ENCODE data around the gene TAS1R1.
A peak's percentile ranks its signal among the peaks of the same experiment; 100 is the strongest.

Gene TAS1R1

DNA sequence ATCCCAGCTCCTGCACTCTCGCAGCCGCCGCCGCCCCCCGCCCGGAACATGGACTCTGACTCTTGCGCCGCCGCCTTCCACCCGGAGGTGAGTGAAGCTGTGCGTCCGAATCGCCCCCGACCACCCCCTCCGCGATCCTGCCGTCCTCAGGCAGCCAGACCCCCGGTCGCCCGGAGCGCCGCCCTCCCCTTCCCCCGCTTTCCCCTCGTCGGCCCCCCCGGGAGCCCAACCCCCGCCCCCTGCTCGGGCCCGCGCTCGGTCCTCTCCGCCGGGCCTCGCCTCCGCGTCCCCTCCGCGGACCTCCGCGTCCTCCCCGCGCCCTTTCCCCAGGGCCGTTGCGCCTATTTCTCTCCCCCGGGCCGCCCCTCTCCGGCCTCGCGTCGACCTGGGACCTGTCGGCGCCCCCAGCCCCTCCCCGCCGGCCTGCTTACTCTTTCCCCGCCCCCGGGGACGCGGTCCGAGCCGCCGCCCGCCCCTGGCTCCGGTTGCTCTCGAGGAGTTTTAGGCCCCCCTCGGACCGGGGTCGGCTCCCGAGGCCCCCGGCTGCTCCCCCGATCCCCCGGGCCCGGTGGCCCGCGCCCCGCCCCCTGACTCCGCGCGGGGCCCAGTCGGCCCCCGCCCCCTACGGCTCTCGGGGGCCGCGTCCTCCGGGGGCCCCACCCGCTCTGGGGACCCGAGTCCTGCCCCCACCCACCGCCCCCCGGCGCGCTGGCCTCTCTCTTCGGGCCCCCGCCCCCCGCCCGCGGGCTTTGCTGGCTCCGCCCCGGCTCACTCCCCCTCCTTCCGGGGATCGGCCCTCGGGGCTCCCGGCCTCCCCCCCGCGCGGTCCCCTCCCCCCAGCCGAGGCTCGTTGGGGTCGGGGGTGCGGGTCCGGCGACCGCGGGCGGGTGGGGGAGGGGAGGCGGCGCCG lies 59.2 kb downstream of the TAS1R1 start:
- DNase-seq, result peak; percentile 73

DNA sequence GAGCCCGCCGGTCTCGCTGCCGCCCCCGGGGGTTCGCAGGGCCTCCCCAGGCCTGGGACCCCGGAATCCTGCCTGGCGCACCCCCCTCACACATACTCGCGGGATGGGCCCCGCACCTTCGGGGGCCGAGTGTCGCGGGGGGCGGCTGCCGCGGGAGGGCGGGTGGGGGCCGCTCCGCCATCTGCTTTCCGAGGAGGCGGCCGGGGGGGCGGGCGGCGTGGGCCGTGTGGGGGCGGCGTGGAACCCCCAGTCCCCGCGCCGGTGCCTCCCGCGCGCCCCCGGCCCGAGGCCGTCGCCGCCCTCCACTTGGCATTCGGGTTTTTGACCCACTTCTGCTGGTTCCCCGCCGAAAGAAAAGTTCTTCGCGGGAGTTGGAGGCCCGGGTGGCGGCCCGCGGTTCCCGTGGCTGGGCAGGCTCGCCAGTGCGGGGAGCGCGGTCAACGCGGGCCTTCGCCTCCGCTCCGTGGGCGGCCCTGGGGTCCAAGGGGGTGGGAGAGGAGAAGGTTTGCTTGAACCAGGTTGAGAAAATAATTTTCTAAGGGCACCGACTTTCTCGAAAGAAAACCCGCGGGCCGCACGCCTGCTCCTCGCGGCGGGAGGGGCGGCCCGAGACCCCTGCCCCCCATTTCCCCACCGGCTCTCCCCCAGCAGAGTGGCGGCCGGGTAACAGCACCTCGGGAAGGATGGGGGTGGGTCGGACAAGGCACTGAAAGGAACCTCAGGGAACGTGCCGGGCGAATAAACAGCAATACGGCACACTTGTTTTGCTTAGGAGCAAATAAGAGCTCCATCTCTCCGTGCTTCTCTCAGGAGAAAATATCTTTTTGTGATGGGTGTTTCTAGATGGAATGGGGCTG lies 60.0 kb downstream of the TAS1R1 start:
- no peak for DNase-seq

DNA sequence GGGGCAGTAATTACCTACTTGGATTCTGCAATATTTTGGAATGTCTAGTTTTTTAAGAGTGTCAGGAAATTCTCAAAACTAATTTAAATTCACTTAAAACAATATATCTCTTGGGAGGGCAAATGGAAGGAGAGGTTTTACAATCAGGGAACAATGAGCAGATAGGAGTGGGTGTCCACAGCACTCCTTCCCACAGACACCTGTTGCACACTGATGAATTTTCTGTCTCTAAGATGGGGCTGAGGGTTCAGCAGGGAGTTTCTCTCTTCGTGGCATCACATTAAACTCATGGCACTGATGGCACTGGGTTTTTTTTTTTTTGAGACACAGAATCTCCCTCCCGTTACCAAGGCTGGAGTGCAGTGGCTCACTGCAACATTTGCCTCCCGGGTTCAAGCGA lies 63.9 kb downstream of the TAS1R1 start:
- no peak for DNase-seq

DNA sequence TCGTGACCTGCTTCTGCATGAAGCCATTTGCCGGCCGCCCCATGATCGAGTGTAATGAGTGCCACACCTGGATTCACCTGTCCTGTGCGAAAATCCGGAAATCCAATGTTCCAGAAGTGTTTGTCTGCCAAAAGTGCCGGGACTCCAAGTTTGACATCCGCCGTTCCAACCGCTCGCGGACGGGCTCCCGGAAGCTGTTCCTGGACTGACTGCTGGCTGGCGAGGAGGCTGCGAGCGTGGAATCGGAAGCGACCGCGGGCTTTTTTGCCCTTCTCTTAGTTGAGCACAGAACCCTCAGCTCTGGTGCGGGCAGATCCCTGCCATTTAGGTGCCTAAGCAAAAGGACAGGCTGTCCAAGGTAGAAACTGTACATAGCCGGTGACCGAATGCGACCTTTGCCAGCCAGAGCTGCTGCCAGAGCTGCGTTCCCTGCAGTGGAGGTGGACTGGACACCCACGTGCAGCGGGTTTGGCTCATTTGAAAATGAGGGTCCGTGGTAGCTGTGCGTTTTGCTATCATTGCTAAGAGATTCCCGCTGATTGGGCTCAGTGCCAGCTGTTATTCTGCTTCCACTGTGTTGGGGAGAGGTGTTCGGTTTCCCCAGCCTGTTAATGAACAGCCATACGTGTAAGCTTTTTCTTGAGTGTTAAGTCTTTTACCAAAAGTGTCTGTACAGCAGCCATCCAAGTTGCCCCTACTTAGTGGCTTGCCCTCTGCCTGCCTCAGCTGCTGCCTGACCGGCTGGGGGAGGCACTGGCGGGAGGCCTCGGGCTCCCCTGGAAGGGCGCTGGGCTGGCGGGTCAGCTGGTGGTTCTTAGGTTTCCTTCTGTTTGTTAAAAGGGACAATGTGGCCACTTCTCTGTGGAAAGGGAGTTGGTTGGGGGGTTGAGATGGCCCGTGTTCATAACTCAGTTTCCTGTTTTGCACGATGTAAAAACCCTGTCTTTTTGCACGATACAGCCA lies 66.6 kb downstream of the TAS1R1 start:
- no peak for DNase-seq

DNA sequence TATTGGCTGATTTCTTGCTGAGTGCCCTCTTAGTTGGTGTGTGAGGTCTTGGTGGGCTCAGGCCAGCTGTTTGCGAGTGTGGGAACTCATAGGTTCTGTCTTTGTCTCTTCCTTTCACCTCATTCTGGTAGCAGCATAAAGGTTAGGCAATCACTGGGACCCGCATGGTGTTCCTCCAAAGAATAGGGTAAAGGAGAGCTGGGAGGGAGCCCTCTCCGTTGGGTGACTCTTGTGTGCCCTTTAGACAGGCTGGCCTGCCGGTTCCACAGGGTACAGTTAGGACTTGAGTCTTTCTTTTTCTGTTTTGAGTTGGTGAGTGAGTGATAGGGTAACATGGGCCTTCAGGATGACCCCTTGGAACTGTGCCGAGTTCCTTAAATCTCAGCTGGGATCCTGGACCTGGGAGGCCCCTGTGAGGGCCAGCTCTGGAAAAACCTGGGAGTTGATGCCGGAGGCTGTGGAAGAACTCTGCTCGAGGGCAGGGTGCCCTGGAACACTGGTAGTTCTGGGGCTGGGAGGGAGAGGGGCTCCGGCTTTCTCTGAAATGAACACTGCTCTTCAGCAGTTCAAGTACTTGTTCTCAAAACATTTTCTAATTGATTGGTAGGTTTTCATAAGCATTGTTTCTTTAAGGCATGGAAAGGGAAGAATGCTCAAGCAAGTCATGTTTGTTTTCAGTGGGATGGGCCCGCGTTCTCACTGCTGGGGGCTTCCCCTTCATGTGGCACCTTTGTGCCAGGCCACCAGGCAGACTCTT lies 67.5 kb downstream of the TAS1R1 start:
- DNase-seq, result no peak

DNA sequence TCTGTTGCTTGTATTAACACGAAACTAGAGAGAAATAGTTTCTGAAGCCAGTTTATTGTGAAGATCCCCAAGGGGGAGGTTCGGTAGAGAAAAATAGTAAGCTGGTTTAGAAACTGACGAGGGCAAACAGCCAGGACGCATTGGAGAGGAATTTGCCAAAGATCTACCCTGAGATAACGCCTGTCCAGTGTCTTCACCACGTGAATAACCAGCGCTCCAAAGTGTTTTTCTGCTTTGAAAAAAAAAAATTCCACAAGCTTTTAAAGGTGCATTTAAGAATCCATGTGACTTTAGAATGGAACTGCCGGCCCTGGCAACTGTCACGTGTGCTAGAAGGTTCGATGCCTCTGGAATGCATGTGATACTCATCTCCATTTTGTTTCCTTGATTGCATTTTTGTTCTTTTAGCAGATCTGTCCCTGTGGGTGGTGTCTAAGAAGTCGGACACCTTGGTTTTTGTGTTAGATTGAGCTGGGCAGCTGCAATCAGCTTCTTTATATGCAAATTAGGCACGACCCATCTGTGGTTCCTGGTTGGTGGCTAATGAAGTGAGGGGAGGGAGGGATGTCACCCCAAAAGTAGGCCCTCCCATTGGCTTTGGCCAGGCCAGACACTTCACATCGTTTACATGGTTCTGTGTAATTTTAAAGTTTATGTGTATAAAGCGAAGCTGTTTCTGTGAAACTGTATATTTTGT lies 68.3 kb downstream of the TAS1R1 start:
- no peak for DNase-seq

DNA sequence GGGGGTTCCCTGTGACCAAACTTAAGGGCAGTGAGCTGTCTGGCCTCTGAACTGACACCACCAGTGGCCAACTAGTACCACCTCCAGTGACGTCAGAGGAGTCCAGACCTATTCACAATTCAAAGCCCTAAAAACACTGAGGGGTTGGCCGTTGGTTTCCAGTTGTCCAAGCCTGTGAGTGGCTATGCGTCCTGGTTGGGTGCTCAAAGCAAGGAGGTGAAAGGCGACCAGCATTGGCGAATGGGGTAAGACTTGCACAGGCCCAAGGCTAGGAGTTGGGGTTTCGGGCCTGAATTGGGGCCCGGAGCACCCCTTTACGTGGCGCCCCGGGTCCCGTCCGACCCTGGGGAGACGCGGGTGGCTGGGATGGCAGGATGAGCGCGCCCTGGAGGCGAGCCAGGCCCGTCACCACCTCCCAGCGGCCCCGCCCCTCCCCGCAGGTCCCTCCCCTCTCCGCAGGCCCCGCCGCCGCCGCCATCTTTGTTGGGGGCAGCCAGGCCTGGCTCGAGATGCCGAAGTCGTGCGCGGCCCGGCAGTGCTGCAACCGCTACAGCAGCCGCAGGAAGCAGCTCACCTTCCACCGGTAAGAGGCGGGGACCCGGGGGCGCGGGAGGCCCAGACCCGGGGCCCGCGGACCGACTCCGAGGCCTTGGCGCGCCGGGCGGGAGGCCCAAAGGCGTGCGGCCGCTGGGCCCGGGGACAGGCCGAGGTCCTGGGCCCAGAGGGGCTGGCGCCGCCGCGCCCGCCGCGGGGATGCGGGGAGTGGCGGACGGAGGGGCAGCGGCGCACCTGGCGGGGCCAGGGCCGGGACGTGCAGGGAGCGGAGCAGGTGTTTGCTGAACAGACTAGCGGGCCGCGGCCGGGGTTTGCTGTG lies 69.8 kb downstream of the TAS1R1 start, which contains the start of gene THAP3:
Gene THAP3 (plus strand): TSS at position 159 of the 874 bp plus-strand sequence. CDS start 351 bp downstream, at position 510.
- DNase-seq, result peak; percentile 92

DNA sequence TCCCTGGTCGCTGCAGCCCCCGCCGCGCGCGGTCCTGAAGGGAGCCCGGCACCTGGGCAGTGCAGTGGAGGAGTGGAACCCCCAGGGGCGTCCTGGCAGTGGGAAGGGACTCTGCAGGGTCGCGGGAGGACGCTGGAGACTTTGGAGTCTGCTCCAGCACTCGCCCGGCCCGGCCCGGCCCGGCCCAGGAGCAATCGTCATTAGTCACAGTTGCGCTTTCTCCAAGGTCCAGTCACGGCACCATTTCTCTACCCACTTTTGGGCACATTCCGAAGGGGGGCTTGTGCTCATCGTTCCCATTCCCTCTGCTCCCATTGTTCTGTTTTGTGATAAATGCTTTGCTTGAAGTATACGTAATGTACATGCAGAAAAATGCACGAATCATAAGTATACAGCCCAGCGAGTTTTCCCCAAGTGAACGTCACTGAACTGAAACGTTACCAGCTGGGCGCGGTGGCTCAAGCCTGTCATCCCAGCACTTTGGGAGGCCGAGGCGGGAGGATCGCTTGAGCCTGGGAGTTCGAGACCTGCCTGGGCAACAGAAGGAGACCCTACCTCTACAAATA lies 70.6 kb downstream of the TAS1R1 start:
- no peak for DNase-seq

DNA sequence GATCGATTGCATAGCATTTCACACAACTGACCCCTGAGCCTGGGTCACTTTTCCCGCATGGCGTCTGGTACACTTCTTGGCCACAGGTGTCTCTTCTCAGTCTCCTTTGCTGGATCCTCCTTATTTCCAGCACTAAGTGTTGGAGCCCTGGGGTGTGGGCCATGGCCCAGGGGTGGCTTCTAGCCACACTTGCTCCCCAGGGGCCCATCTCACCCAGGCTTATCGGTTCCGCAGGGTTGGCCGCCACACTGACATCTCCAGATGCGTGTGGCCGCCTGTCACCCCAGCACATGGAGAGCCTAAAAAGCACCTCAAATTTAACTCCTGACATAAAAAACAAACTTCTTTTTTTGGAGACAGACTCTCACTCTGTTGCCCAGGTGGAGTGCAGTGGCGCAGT lies 71.9 kb downstream of the TAS1R1 start:
- no peak for DNase-seq

DNA sequence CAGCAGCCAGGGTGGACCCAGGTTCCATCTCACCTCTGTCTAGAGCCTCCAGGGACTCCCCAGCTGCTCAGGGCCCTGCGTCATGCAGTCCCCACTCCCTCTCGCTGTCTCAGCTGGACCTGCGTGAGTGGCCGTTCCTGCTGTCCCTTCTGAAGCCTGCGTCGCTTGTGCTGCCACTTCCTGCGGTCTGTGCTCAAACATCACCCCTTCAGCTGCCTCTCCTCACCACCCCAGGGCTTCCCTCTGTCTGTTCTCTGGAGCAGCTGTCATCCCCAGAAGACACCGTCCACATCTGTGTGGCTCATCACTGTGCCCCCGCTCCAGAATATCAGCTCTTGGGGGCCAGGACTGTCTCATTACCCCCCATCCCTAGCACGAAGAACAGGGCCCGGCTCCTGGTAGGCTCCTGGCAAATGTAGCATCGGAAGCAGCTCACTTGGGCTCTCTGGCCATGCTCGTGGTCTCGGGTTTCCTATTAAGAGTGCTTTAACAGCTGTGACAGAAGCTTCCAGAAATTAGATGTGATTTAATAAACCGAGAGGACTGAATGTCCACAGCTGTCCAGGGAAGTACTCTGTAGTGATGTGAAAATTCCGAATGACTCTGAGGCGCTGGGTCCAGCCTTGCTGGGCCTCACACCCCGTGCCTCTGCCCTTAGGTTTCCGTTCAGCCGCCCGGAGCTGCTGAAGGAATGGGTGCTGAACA lies 72.9 kb downstream of the TAS1R1 start:
- no peak for DNase-seq

DNA sequence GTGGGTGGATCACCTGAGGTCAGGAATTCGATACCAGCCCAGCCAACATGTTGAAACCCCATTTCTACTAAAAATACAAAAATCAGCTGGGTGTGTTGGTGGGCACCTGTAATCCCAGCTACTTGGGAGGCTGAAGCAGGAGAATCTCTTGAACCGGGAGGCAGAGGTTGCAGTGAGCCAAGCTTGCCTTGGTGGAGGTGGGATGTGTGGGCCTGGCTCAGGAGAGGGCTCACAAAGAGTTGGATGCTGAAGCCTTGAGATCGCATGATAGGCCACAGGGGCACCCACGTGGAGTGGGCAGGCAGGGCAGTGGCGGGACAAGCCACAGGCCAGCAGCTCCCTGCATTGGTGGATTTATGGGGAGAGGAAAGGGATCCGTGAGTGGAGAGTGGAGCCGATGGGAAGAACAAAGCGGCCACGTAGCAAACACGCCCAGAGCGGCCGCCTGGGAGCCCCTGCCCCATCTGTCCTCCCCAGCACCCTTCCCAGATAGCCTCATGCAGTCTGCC lies 73.9 kb downstream of the TAS1R1 start:
- DNase-seq, result no peak
